ENCODE measurements around the gene ATP12A.

- TF ChIP-seq, protein P1, sequence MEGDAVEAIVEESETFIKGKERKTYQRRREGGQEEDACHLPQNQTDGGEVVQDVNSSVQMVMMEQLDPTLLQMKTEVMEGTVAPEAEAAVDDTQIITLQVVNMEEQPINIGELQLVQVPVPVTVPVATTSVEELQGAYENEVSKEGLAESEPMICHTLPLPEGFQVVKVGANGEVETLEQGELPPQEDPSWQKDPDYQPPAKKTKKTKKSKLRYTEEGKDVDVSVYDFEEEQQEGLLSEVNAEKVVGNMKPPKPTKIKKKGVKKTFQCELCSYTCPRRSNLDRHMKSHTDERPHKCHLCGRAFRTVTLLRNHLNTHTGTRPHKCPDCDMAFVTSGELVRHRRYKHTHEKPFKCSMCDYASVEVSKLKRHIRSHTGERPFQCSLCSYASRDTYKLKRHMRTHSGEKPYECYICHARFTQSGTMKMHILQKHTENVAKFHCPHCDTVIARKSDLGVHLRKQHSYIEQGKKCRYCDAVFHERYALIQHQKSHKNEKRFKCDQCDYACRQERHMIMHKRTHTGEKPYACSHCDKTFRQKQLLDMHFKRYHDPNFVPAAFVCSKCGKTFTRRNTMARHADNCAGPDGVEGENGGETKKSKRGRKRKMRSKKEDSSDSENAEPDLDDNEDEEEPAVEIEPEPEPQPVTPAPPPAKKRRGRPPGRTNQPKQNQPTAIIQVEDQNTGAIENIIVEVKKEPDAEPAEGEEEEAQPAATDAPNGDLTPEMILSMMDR (IDR thresholded peaks at IDR 0.05), result no peak
- no peak for TF ChIP-seq POLR2A (IDR thresholded peaks at IDR 0.05)
Measured at GRCh38 chr13:24648271-24648670, 31.9 kb upstream of the ATP12A start.
